ENCODE results near the gene KCNH8. TPM values are rescaled to one million over a fixed set of nuclear protein-coding genes. Genes with fewer than 3 reads are reported as not detected.

KCNH8 gene
- total and polyA plus RNA-seq, 10 of the 15 experiments (the other 5 are each of a cell fraction or from before 2014, with no cell fraction given), result under 0.01 to 0.18 (median 0.07) TPM; not detected in 2

DNA sequence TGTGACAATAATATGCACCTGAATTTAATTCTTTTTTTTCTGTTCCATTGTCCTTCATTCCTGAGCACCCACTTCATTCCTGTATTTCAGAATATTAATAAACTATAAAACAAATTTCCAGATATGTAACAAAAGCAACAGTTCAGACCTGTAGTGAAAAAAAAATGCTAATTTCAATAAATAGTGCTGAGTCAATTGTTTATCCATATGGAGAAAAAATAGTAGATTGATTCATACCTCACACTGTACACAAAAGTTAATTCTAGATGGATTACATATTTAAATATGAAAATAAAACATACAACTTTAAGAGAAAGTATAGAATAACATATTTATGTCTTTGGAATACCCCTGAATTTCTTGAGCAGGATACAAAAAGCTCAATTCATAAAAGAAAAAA is 43.9 kb upstream of the KCNH8 start:
- in situ Hi-C loops (cut with MboI), result no loop called here
- Histone ChIP-seq H3K9me3 (replicated peaks; ENCODE audit: control insufficient read depth, insufficient read depth, low read length) (no peaks in the 10 kb centered on the region), H4K20me1 (ENCODE audit: control insufficient read depth, insufficient read depth) (no peaks in the 10 kb centered on the region), H3K27me3 (replicated peaks in 1 of 2; ENCODE audit: control insufficient read depth in 2 of 2, insufficient read depth in 2 of 2, low read length in 1 of 2) (no peaks in the 10 kb centered on the region), H3K4me3 (no peak overlapping the region), H3K4me2 (ENCODE audit: control insufficient read depth, insufficient read depth) (no peak overlapping the region), H3K36me3 (ENCODE audit: control insufficient read depth in 2 of 2, insufficient read depth in 2 of 2, low read length in 1 of 2) (no peaks in the 10 kb centered on the region), H3K79me2 (ENCODE audit: control insufficient read depth, insufficient read depth, low read length) (no peaks in the 10 kb centered on the region), H3K9ac (ENCODE audit: control insufficient read depth, insufficient read depth, low read length) (no peak overlapping the region), H3K27ac (ENCODE audit: control insufficient read depth, insufficient read depth) (no peak overlapping the region), H3K4me1 (ENCODE audit: control insufficient read depth, insufficient read depth, low read length) (no peaks in the 10 kb centered on the region; the same call in 1 of the 2 replicates), H2AFZ (ENCODE audit: control insufficient read depth, low read depth, low read length) (no peak overlapping the region)
- TF ChIP-seq DPF2 (IDR thresholded peaks at IDR 0.05) (no peak), SP1 (IDR thresholded peaks at IDR 0.05; ENCODE audit: low read depth, low read length) (no peak), NFYB (IDR thresholded peaks at IDR 0.05; ENCODE audit: insufficient read depth, low read depth, low read length) (no peak), EED (IDR thresholded peaks at IDR 0.05; ENCODE audit: low read depth) (no peak), ATF7 (IDR thresholded peaks at IDR 0.05; ENCODE audit: low read depth) (no peak), RELA (IDR thresholded peaks at IDR 0.05; ENCODE audit: borderline replicate concordance, partially characterized antibody) (no peak), RAD21 (IDR thresholded peaks at IDR 0.05; ENCODE audit: insufficient read depth, low read depth, low read length) (no peak), FOXM1 (IDR thresholded peaks at IDR 0.05; ENCODE audit: low read depth, low read length) (no peak), SPI1 (IDR thresholded peaks at IDR 0.05; ENCODE audit: borderline replicate concordance, insufficient read depth, low read depth, low read length) (no peak), PAX8 (IDR thresholded peaks at IDR 0.05) (no peak), TARDBP (IDR thresholded peaks at IDR 0.05; ENCODE audit: borderline replicate concordance) (no peak), ZNF207 (IDR thresholded peaks at IDR 0.05; ENCODE audit: borderline replicate concordance) (no peak), POLR2A (IDR thresholded peaks at IDR 0.05; ENCODE audit: low read depth, low read length) (no peak), NR2C1 (IDR thresholded peaks at IDR 0.05) (no peak), ZNF24 (IDR thresholded peaks at IDR 0.05) (no peak), TCF3 (IDR thresholded peaks at IDR 0.05; ENCODE audit: borderline replicate concordance, insufficient read depth, low read depth, low read length) (no peak), FOXK2 (IDR thresholded peaks at IDR 0.05) (no peak)
- TF ChIP-seq, protein P1, sequence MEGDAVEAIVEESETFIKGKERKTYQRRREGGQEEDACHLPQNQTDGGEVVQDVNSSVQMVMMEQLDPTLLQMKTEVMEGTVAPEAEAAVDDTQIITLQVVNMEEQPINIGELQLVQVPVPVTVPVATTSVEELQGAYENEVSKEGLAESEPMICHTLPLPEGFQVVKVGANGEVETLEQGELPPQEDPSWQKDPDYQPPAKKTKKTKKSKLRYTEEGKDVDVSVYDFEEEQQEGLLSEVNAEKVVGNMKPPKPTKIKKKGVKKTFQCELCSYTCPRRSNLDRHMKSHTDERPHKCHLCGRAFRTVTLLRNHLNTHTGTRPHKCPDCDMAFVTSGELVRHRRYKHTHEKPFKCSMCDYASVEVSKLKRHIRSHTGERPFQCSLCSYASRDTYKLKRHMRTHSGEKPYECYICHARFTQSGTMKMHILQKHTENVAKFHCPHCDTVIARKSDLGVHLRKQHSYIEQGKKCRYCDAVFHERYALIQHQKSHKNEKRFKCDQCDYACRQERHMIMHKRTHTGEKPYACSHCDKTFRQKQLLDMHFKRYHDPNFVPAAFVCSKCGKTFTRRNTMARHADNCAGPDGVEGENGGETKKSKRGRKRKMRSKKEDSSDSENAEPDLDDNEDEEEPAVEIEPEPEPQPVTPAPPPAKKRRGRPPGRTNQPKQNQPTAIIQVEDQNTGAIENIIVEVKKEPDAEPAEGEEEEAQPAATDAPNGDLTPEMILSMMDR (IDR thresholded peaks at IDR 0.05 in 2 of 3, conservative IDR thresholded peaks at IDR 0.05 in 1 of 3; ENCODE audit: control insufficient read depth in 2 of 3, extremely low read depth in 1 of 3, insufficient read depth in 1 of 3, low read depth in 3 of 3, low read length in 3 of 3), result no peak
- TF ChIP-seq, protein P2, sequence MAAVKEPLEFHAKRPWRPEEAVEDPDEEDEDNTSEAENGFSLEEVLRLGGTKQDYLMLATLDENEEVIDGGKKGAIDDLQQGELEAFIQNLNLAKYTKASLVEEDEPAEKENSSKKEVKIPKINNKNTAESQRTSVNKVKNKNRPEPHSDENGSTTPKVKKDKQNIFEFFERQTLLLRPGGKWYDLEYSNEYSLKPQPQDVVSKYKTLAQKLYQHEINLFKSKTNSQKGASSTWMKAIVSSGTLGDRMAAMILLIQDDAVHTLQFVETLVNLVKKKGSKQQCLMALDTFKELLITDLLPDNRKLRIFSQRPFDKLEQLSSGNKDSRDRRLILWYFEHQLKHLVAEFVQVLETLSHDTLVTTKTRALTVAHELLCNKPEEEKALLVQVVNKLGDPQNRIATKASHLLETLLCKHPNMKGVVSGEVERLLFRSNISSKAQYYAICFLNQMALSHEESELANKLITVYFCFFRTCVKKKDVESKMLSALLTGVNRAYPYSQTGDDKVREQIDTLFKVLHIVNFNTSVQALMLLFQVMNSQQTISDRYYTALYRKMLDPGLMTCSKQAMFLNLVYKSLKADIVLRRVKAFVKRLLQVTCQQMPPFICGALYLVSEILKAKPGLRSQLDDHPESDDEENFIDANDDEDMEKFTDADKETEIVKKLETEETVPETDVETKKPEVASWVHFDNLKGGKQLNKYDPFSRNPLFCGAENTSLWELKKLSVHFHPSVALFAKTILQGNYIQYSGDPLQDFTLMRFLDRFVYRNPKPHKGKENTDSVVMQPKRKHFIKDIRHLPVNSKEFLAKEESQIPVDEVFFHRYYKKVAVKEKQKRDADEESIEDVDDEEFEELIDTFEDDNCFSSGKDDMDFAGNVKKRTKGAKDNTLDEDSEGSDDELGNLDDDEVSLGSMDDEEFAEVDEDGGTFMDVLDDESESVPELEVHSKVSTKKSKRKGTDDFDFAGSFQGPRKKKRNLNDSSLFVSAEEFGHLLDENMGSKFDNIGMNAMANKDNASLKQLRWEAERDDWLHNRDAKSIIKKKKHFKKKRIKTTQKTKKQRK (IDR thresholded peaks at IDR 0.05; ENCODE audit: low read depth, low read length), result no peak
- TF ChIP-seq, protein P3, sequence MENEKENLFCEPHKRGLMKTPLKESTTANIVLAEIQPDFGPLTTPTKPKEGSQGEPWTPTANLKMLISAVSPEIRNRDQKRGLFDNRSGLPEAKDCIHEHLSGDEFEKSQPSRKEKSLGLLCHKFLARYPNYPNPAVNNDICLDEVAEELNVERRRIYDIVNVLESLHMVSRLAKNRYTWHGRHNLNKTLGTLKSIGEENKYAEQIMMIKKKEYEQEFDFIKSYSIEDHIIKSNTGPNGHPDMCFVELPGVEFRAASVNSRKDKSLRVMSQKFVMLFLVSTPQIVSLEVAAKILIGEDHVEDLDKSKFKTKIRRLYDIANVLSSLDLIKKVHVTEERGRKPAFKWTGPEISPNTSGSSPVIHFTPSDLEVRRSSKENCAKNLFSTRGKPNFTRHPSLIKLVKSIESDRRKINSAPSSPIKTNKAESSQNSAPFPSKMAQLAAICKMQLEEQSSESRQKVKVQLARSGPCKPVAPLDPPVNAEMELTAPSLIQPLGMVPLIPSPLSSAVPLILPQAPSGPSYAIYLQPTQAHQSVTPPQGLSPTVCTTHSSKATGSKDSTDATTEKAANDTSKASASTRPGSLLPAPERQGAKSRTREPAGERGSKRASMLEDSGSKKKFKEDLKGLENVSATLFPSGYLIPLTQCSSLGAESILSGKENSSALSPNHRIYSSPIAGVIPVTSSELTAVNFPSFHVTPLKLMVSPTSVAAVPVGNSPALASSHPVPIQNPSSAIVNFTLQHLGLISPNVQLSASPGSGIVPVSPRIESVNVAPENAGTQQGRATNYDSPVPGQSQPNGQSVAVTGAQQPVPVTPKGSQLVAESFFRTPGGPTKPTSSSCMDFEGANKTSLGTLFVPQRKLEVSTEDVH (IDR thresholded peaks at IDR 0.05; ENCODE audit: low read depth, partially characterized antibody), result no peak
- intact Hi-C loops (cut with micrococcal nuclease; ENCODE audit: unreplicated experiment), result no loop called here
- ATAC-seq, result no peak
- SMC1A ChIA-PET (ENCODE audit: uncharacterized antibody, unreplicated experiment), result no interaction called here
- RAD21 ChIA-PET (ENCODE audit: unreplicated experiment), result no interaction called here
- POLR2A ChIA-PET, result no interaction called here
- CTCF ChIA-PET, result no interaction called here
- no TSS peak for BruUV-seq (replicated peaks)
- no peak for DNase-seq (ENCODE audit: low read depth, low spot score)
- FAIRE-seq, result no peak
